B cell (primary cell): ENCODE measurements around the gene MMP24. TPM values are rescaled to one million over a fixed set of nuclear protein-coding genes. Genes with fewer than 3 reads are reported as not detected.

ENCODE experiments used
- ATAC-seq: fragments of 200-7000 bp; cut with Tn5 transposase; one replicate; pipeline ENCODE4 v1.10.0; 2021; ENCODE audit warnings: low read depth, mild to moderate bottlenecking, moderate number of reproducible peaks, moderate library complexity
- CTCF ChIA-PET: fragments of 350-600 bp; sonication (Branson Sonifier 250); formaldehyde crosslinking; loops from one replicate; lab custom pipeline; 2021; ENCODE audit warnings: antibody characterized with exemption, inconsistent platforms; lab: Charles Lee
- POLR2A ChIA-PET: fragments of 350-600 bp; sonication (Branson Sonifier 250); formaldehyde crosslinking; loops from one replicate; lab custom pipeline; 2021; ENCODE audit warnings: antibody characterized with exemption; lab: Charles Lee
- DNase-seq: peaks from one replicate; pipeline ENCODE4 v3.0.0; 2013
- H2AFZ ChIP-seq: 2 replicates; pipeline ENCODE4 v1.6.1; 2012; ENCODE audit warnings: mild to moderate bottlenecking, low read depth, low read length; ENCODE audit not compliant: insufficient read depth, poor library complexity, severe bottlenecking
- H3K27ac ChIP-seq, 2 donors: 1 replicate in 1 of 2; 2 replicates in 1 of 2; pipeline ENCODE4 v1.5.1; 2012 to 2013; ENCODE audit warnings: low read length in 2 of 2, mild to moderate bottlenecking in 2 of 2, moderate library complexity in 1 of 2
- H3K27me3 ChIP-seq, 4 experiments: fragments of 200-600 bp in 1 of 4; sonication (generic) in 1 of 4; replicated peaks in 1 of 4; 1 replicate in 2 of 4; 2 replicates in 2 of 4; pipeline versions ENCODE4 v1.6.1 to v1.7.0; 2013 to 2016; ENCODE audit warnings: low read length in 3 of 4, mild to moderate bottlenecking in 2 of 4, mixed read lengths in 1 of 4, moderate library complexity in 1 of 4; ENCODE audit not compliant: insufficient read depth in 4 of 4, control insufficient read depth in 3 of 4; ENCODE audit errors: control extremely low read depth in 1 of 4
- H3K36me3 ChIP-seq, 2 experiments: replicated peaks in 1 of 2; 1 replicate in 1 of 2; 2 replicates in 1 of 2; pipeline versions ENCODE4 v1.6.1 to v1.7.1; 2013; ENCODE audit warnings: low read length in 1 of 2; ENCODE audit not compliant: insufficient read depth in 2 of 2, control insufficient read depth in 1 of 2; ENCODE audit errors: control extremely low read depth in 1 of 2, extremely low read depth in 1 of 2
- H3K4me1 ChIP-seq, 2 donors: fragments of 200-600 bp in 1 of 2; sonication (generic) in 1 of 2; 1 replicate in 1 of 2; 2 replicates in 1 of 2; pipeline versions ENCODE4 v1.5.1 to v1.6.1; 2013 to 2017; ENCODE audit warnings: low read length in 2 of 2; ENCODE audit not compliant: control insufficient read depth in 2 of 2, insufficient read depth in 2 of 2
- H3K4me2 ChIP-seq: replicated peaks from 2 replicates; pipeline ENCODE3; 2012; ENCODE audit warnings: mild to moderate bottlenecking, low read depth, low read length; ENCODE audit not compliant: poor library complexity, severe bottlenecking
- H3K4me3 ChIP-seq, 5 experiments: fragments of 200-600 bp in 1 of 5; sonication (generic) in 1 of 5; 1 replicate in 3 of 5; 2 replicates in 2 of 5; pipeline versions ENCODE4 v1.5.1 to v1.7.0; 2011 to 2016; ENCODE audit warnings: low read length in 4 of 5, mild to moderate bottlenecking in 4 of 5, low read depth in 2 of 5, control low read depth in 1 of 5, moderate library complexity in 1 of 5; ENCODE audit not compliant: insufficient read depth in 1 of 5; ENCODE audit errors: control extremely low read depth in 1 of 5, extremely low read depth in 1 of 5
- H3K79me2 ChIP-seq: fragments of 200-600 bp; sonication (generic); one replicate; pipeline ENCODE4 v1.6.0; 2016; ENCODE audit warnings: low read length; ENCODE audit not compliant: control insufficient read depth, insufficient read depth
- H3K9ac ChIP-seq: fragments of 200-600 bp; sonication (generic); 2 replicates; pipeline ENCODE4 v1.6.1; 2017; ENCODE audit warnings: mild to moderate bottlenecking, low read length, moderate library complexity
- H3K9me3 ChIP-seq, 3 donors: one replicate each; pipeline versions ENCODE4 v1.6.1 to v1.7.1; 2013; ENCODE audit warnings: low read length in 2 of 3; ENCODE audit not compliant: control insufficient read depth in 2 of 3, insufficient read depth in 1 of 3; ENCODE audit errors: control extremely low read depth in 1 of 3
- H4K20me1 ChIP-seq: 2 replicates; pipeline ENCODE4 v1.6.0; 2012; ENCODE audit warnings: mild to moderate bottlenecking, low read length; ENCODE audit not compliant: insufficient read depth, control insufficient read depth, poor library complexity, severe bottlenecking
- H3K27ac Mint-ChIP-seq: one replicate; pipeline ENCODE4 v1.8.0; 2021; ENCODE audit warnings: mixed read lengths
- H3K27me3 Mint-ChIP-seq: one replicate; pipeline ENCODE4 v1.8.0; 2021; ENCODE audit warnings: mixed read lengths
- H3K4me1 Mint-ChIP-seq: one replicate; pipeline ENCODE4 v1.8.0; 2021; ENCODE audit warnings: mixed read lengths
- H3K4me3 Mint-ChIP-seq: one replicate; pipeline ENCODE4 v1.8.0; 2021; ENCODE audit warnings: mixed read lengths
- H3K9me3 Mint-ChIP-seq: one replicate; pipeline ENCODE4 v1.8.0; 2022; ENCODE audit warnings: mixed read lengths; ENCODE audit not compliant: insufficient read depth
- EZH2 ChIP-seq: IDR thresholded peaks from 2 replicates; pipeline ENCODE4 v1.6.1; 2012; ENCODE audit warnings: borderline replicate concordance, low read depth, mild to moderate bottlenecking, moderate library complexity, low read length; ENCODE audit not compliant: insufficient read depth, poor library complexity, severe bottlenecking
- WGBS: methylation state at CpG from one replicate; pipeline ENCODE4 v1.1.5; 2013; ENCODE audit warnings: missing lambda C conversion rate; ENCODE audit not compliant: insufficient coverage; 5-methylcytosine and 5-hydroxymethylcytosine counted together
- intact Hi-C: fragments of 100-400 bp; cut with micrococcal nuclease; formaldehyde crosslinking; loops from one replicate; pipeline ENCODE4 v1.10.0; 2022
- polyA plus RNA-seq: library from polyadenylated mRNA; depleted of rRNA; stranded (reverse); fragments of >200 nt; gene quantifications from 2 replicates; pipeline ENCODE4 v1.2.3, GENCODE V29; 2012
- total RNA-seq, 2 donors: library from RNA; stranded (reverse); fragments of 120-200 nt in 1 of 2; gene quantifications; 1 replicate in 1 of 2; 2 replicates in 1 of 2; pipeline versions ENCODE4 v1.2.3 to v1.2.4, GENCODE V29; 2013 to 2022
- TF ChIP-seq, protein P1 (sequence below): fragments of 200-600 bp; IDR thresholded peaks from one replicate; pipeline ENCODE4 v1.8.0; 2022; ENCODE audit warnings: antibody characterized with exemption, mild to moderate bottlenecking

MMP24 gene
- total and polyA plus RNA-seq, 2 donors (not counting 1 experiment from before 2014, with no cell fraction given), result not detected

DNA sequence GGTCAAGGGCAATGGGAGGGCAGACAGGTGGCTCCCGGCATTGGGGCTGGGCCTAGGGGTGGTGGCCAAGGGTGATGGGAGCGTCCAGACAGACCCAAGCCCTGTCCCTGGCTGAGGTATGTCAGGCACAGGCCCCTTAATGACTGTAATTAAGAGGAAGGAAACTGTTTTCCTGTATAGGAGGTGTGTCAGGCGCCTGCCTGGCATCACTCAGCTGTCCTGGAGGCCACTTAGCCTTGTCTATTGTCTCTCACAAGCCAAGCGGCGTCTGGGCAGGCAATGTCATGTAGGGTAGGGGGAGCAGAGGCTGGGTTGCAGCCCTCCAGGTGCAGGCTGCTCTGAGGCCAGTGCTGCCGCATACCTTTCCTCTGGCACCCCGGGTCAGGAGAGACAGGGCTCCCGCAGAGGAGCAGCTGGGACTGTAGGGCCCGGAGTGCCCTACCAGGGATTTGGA, 69.6 kb downstream of the MMP24 start:
- Histone ChIP-seq H4K20me1 (no peaks in the 10 kb centered on the region), H2AFZ (no peak overlapping the region), H3K4me1 (no peaks in the 10 kb centered on the region), H3K27me3 (peaks cover 0 to 12% (median 3%) of the 10 kb centered on the region in 4 experiments), H3K36me3 (no peaks in the 10 kb centered on the region), H3K79me2 (no peaks in the 10 kb centered on the region), H3K9ac (no peak overlapping the region), H3K27ac (no peak overlapping the region), H3K4me3 (no peak overlapping the region), H3K9me3 (no peaks in the 10 kb centered on the region), H3K4me2 (no peak overlapping the region)
- WGBS, result 76% methylated on average over 8 of the region's 9 CpGs
- TF ChIP-seq, protein P1, sequence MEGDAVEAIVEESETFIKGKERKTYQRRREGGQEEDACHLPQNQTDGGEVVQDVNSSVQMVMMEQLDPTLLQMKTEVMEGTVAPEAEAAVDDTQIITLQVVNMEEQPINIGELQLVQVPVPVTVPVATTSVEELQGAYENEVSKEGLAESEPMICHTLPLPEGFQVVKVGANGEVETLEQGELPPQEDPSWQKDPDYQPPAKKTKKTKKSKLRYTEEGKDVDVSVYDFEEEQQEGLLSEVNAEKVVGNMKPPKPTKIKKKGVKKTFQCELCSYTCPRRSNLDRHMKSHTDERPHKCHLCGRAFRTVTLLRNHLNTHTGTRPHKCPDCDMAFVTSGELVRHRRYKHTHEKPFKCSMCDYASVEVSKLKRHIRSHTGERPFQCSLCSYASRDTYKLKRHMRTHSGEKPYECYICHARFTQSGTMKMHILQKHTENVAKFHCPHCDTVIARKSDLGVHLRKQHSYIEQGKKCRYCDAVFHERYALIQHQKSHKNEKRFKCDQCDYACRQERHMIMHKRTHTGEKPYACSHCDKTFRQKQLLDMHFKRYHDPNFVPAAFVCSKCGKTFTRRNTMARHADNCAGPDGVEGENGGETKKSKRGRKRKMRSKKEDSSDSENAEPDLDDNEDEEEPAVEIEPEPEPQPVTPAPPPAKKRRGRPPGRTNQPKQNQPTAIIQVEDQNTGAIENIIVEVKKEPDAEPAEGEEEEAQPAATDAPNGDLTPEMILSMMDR, result no peak
- TF ChIP-seq EZH2, result no peak
- H3K4me1 Mint-ChIP-seq, result no peaks in the 10 kb centered on the region
- CTCF ChIA-PET, result no interaction called here
- intact Hi-C loops, result no loop called here
- H3K27ac Mint-ChIP-seq, result no peak overlapping the region
- peaks cover 24% of the 10 kb centered on the region for H3K27me3 Mint-ChIP-seq
- no peak for ATAC-seq
- no peak for DNase-seq
- POLR2A ChIA-PET, result no interaction called here
- no peak overlapping the region for H3K4me3 Mint-ChIP-seq
- no peaks in the 10 kb centered on the region for H3K9me3 Mint-ChIP-seq

DNA sequence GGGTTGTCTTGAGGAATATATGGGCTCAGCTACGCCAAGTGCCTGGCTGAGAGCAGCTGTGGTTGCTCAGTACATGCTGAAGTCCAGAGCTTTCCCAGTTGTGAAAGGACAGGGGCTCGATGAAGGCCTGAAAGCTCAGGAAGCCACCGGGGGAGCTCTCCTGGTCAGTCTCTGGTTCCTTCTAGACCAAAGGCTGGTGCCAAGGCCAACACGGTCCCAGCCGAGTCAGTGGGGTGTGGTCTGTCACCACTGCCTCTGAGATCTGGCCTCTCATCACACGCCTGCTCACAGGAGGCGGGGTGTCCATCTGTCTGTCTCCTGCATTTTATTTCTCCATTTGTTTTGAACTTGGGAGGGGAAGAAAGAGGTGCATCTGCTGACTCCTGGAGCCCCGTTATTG, 70.7 kb downstream of the MMP24 start:
- no peak overlapping the region for H3K4me2 ChIP-seq
- Mint-ChIP-seq H3K27me3 (peaks cover 24% of the 10 kb centered on the region), H3K27ac (no peak overlapping the region), H3K9me3 (no peaks in the 10 kb centered on the region), H3K4me1 (no peaks in the 10 kb centered on the region), H3K4me3 (no peak overlapping the region)
- intact Hi-C loops, result no loop called here
- H2AFZ ChIP-seq, result no peak overlapping the region
- no peaks in the 10 kb centered on the region for H3K36me3 ChIP-seq
- no peak overlapping the region for H3K9ac ChIP-seq
- 85% methylated on average over 5 of the region's 8 CpGs for WGBS
- no peaks in the 10 kb centered on the region for H3K79me2 ChIP-seq
- H4K20me1 ChIP-seq, result no peaks in the 10 kb centered on the region
- H3K27me3 ChIP-seq, result peaks cover 0 to 12% (median 3%) of the 10 kb centered on the region in 4 experiments
- no peaks in the 10 kb centered on the region for H3K9me3 ChIP-seq
- H3K27ac ChIP-seq, result no peak overlapping the region
- DNase-seq (no peak), ATAC-seq (no peak)
- no peaks in the 10 kb centered on the region for H3K4me1 ChIP-seq
- ChIA-PET POLR2A (no interaction called here), CTCF (no interaction called here)
- no peak for TF ChIP-seq EZH2
- TF ChIP-seq, protein P1, result no peak
- no peak overlapping the region for H3K4me3 ChIP-seq
